HG03558 (cell line): ENCODE data around the gene LMX1B.

ENCODE experiments used
- ATAC-seq: cut with Tn5 transposase; IDR thresholded peaks from one replicate; pipeline ENCODE4 v1.9.1; 2021; ENCODE audit warnings: moderate number of reproducible peaks; ENCODE audit not compliant: unreplicated experiment; ENCODE audit errors: extremely low read depth

Gene LMX1B

DNA sequence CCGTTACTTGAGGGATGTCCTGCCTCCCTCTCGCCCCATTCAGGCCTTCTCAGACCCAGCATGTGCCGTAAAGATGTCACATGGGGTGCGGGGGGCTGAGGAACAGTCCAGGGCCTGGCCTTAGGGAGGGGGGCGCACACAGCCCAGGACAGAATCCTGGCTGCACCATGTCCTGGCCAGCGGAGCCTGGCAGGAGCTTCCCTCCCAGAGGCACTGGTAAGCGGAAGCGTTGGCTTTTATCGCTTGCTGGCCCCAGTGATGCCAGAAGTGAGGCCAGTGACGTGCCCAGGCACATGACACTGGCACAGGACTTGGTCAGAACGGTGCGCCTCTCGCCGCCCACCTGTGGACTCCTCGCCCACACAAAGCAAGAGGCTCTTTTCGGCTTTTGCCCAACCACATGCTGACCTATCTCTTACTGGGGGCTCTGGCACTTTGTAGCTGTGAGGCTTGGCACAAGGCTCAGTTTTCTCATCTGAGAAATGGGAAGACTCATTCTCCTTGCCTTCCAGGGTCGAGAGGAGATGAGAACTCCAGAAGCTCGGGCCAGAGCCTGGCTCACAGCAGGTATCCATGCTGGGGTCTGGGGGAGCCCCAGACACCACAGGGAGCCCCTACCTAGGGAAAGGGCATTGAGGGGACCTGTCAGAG lies 59.0 kb downstream of the LMX1B start:
- no peak for ATAC-seq

DNA sequence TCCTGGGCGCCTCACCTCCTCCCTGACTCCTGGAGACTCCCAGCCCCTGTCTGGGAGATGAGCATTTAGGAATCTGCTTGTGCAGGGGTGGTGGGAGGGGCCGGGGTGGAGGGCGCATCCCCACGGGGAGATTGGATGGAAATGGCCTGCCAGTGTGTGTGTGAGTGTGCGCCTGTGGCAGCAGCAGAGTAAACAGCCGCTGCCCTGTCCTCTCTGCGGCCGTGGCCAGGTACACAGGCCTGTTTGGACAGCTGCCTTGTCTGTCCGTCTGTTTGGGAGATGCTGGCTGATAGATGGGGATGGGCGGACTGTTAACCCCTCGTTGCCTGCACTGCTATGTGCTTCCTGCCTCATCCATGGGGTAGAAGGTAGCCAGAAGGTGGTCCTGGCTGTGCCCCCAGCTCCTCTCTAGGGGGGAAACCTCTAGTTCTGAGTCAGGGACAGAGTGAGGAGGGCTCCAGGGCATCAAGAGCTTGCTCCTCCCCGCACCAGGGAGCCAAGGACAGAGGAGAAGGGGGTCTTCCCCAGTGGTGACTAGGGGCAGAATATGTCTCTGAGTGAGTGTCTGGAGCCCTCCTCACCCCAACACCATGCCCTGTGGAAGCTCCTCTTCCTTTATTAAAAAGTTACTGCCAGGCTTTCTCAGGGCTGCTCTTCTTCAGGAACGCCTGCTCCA lies 60.1 kb downstream of the LMX1B start:
- ATAC-seq = no peak

DNA sequence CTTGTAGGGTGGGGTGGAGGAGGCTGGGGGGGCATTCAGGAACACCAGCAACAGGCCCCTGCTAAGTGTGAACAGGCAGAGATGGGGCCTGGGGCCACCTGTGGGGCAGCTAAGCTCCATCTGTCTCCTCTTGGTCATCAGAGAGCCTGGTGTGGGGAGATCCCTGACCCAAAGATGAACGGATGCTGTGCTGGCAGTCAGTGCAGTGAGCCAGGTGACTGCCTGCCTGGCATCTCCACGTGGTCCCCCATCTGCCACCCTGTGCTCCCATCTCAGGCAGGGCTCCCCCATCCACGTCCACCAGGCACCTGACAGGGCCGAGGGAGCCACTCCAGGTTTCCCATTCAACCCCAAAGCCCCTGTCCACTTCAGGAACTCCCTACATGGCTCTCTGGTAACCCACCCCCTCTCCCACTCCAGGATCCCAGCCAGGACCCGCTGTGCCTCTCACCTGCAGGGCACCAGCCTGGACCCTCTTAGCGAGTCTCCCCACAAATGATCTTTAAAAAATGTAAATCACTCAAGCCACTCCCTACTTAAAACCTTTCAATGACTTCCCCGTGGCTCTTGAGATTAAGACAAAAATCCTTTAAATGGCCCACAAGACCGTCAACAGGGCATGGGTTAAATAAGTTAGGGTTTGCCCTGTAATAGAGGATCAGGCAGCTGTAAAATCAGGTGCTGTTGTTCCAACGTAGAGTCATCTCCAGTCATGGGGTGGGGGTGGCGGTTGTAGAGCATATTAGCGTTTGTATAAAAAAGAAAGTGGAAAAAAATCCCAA lies 60.8 kb downstream of the LMX1B start:
- ATAC-seq = no peak

DNA sequence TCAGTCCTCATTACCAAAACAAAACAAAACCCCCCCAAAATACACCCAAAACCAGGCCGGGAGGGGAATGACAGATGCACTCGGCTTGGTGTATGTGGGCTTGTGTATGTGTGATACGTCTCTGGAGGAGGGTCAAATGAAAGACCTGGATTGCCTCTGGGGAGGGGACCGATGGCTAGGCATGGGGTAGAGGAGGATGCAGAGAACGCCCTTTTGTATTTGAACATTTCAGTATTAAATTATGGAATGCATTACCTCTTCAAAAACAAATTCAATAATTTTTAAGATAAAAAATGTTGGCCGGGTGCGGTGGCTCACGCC lies 61.4 kb downstream of the LMX1B start:
- no peak for ATAC-seq

DNA sequence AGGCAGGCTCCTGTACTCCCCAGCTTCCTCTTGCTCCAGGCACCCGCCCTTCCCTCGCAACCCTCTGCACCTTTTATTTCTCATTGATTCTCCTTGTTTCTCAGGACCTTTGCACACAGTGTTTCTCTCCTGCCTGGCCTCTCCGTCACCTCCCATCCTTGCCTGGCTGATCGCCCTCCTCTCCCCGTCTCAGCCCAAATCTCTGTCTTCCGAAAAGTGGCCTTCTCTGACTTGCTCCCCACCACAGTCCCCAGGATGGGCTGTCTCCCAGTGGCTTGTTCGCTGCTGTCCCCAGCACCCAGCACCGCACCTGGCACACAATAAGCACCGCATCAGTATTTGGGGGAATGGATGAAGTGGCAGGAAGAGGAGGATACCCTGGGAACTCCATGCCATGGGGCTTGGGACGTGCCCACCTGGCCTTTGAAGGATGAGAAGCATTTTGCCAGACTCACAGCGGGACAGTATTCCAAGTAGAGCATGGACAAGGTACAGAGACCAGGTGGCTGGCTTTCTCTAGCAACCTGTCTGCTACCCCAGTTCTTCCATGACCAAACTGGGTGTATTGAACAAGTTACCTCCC lies 62.5 kb downstream of the LMX1B start:
- no peak for ATAC-seq

DNA sequence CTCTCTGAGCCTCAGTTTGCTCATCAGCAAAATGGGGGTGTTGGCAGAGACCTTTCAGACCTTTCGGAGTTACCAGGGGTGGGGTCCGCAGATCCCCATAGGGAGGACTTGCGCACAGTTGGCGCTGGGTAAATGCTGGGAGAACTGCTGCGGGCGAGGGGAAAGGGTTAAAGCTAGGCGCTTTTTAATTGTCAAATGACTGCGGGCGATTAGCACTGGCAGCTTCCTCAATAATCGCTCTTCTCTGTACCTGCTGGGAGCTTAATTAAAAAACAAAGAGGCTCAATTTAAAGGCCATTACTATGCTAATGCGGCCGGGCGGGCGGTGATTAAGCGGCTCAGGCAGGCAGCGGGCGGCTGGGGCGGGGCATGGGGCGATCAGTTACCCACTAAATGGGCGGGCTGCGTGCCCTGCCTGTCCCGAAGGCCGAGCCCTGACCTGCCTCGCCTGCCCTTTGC lies 63.0 kb downstream of the LMX1B start:
- ATAC-seq = no peak

DNA sequence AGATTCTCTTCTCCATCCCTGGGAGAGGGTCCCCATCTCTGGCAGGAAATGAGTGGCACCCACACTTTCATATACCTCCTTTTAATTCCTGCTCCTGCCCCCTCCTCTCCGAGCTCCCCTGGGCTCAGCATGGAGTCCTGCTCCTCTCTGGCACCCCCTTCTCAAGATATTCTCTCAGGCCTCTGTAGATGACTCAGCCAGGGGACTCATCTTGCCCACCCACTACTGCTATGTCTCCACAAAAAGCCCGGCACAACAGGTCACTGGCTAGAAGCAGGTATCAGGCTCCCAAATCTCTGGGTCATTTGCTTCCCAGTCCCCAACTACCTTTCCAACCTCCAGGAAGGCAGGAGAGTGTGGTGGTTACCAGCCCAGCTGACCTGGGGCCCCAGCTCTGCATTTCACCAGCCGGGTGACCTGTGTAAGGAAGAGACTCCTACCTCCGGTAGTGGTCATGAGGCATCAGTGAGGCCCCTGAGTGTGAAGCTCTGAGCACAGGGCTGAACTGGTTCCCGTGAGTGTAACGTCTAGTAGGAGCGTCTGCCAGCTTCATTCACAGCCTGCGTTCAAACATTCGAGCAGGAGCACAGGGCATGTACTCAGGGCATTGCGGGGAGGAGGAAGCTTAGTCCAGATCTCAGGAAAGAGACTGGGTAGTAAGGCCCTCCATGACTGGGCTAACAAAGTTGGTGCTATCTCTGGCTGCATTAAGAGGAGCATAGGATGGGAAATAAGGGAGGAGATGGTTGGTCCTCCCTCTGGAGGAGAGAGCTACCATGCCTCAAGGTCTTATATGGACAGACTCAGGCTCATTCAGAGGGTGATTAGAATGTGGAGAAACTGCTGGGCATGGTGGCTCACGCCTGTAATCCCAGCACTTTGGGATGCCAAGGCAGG lies 63.7 kb downstream of the LMX1B start:
- no peak for ATAC-seq

DNA sequence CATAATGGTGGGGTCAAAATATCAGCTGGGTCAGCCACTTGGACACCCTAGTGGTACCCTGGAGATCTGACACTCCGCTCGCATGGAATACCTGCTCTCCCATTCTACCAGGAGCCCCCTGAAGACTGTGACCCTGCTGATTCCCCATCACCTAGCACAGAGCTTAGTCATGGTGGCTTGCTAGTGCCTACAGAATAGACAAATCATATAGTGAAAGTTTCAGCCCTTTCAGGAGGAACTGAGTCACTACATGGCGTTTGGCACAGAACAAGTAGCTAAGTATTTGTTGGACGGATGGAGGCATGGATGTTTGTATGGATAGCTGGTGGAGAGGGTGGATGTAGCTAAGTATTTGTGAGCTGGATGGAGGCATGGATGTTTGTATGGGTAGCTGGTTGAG lies 65.3 kb downstream of the LMX1B start:
- no peak for ATAC-seq

DNA sequence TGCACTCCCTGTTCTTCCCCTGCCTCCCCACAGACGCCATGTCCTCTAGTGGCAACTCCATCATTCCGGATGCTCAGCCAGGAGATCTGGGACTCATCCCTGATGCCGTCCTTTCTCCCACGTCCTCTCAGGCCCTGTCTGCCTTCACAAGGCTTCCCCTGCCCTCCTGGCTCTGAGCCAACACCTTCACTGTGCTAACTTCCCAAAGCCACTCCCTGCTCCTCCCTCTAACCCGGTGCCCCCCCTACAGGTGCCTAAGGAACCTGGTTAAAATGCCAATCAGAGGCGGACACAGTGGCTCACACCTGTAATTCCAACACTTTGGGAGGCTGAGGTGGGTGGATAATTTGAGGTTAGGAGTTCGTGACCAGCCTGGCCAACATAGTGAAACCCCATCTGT lies 67.6 kb downstream of the LMX1B start:
- no peak for ATAC-seq

DNA sequence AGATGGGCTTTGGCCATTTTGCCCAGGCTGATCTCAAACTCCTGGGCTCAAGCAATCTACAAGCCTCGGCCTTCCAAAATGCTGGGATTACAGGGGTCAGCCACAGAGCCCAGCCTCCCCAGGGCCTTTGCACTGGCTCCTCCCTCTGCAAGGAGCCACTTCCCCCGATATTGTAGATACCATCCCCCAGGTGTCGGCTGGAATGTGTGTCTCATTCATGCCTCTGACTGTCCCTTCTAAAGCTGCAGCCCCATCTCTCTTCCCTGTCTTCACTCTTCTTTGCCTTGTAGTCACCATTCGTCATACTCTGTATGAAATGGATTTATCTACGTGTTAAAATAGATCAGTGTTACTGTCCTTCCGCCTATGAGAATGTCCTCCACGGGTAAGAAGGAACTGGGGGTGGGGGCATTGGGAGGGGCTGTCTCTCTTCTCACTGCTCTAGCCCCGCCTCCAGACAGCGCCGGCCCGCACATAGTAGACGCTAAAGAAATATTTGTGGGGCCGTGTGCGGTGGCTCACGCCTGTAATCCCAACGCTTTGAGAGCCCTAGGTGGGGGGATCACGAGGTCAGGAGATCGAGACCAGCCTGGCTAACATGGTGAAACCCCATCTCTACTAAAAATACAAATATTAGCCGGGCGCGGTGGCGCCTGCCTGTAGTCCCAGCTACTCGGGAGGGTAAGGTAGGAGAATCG lies 68.5 kb downstream of the LMX1B start:
- no peak for ATAC-seq

DNA sequence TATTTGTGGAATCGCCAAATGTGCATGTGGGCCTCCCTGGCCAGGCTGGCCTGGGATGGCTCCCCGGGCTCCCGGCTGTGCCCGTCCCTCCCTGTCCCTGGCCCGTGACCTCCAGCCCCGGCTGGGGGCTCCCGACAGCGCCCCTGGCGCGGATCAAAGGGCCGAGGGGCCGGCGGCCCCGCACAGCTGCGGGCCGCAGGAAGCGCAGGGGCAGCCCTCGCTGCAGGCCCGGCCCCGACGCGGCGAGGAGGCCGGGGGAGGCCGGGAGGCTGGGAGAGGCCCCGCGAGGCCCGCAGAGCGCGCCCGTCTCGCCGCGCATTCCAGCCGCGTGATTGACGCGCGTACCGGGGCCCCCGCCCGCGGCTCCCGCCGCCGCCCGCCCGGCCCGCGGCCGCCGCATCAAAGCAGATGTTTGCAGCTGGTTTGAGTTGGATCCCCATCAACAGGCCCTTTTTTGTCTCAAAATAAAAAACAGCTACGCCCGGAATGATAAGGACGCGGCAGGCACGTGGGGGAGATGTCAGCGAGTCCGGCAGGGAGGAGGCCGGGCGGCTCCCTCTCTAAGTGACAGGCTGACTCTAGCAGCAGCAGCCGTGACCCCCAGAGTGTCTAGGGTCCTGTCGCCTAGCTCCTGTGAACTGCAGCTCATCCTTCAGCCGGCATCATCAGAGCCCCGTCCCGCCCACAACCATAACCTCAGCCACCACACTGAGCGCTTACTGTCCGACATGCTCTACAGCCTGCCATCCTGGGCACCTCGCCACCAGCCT lies 69.4 kb downstream of the LMX1B start:
- ATAC-seq = no peak

DNA sequence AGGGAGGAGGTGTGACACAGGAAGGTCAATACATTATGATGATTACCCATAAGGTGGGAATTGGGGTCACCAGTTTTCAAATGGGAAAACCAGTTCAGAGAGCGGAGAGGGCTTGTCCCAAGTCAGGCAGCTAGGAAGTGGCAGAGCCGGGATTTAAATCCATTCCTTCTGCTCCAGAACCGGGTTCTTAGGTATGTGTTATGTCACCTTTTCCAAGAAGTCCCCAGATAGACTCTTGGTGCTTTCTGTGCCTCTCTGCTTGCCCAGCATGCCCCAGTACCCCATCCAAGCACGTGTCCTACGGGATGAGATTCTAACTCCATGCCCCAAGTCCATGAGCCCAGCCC lies 69.9 kb downstream of the LMX1B start:
- no peak for ATAC-seq

DNA sequence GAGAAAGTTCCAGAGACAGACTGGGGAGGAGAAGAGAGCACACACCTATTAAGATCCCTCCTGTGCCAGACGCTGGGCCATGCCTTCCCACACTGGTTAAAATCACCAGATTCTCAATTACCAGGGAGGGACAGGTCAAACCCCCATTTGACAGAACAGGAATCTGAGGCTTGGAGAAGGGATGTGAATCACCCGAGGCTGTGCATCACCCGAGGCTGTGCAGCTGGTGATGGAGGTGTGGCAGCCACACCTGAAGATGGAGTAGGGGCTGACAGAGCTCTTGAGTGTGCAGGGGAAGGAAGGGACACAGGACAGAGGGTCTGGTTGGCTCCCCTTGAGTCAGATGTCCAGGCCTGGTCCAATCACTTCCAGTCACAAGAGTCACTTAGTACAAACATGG lies 70.6 kb downstream of the LMX1B start:
- ATAC-seq = no peak

DNA sequence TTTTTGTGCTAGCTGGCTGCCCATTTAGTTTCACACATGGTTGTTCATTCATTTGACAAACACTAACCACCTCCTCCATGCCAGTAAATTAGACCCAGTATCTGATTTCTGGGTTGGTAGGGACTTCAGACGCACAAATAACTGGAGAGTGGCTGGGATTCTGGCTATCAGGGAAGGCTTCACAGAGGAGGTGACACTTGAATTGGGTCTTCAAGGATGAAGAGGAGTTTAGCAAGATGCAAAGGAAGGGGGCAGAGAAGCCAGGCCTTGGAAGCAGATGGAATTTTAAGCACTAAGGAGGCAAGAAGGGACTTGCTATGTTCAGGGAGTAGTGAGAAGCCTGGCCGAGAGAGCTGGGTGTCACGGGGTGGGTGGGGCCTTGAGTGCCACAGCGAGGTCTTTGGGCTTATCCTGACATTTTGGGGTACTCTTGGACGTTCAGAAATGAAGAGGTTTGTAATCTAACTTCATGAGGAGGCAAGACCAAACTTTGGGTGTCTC lies 71.3 kb downstream of the LMX1B start:
- ATAC-seq = no peak

DNA sequence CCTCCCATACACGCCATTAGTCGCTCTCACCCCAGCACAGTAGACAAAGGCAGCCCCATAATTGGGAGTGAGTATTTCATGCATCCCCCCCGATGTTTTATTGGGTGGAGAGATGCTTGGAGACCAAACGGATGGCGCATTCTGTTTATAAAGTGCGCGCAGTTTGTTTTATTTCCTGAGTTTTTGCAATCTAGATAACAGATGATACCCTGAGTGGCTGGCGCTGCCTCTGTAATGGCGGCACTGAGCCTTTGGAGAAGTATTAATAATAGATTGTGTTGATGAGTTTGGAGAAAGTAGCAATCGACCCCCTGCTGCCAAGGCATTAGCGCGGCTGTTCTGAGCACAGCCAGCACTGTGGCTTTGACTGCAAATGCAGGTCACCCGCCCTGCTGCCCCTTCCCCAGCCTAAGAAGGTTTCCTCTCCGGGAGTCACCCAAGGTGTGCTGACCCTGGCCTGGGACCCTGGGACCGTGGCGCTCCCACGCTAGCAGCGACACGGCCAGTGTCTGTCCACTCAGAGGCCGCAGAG lies 74.3 kb downstream of the LMX1B start:
- ATAC-seq = no peak

DNA sequence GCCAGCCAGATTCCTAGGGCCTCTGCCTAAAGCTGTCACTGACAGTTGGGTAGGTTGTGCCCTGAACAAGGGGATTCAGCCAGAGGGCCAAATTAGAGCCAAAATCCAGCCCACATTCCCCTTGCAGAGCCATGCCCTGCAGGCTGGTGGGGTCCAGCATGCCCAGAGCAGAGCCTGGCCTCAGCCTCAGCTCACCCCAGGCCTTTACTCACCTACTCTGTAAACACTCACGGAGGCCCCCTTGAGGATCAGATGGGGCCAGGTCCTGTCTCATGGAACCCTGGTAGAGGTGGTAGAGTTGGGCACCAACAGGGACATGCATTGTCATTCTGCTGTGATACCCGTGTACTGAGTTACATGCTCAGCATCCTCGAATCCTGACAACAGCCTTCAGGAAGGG lies 74.9 kb downstream of the LMX1B start:
- no peak for ATAC-seq

DNA sequence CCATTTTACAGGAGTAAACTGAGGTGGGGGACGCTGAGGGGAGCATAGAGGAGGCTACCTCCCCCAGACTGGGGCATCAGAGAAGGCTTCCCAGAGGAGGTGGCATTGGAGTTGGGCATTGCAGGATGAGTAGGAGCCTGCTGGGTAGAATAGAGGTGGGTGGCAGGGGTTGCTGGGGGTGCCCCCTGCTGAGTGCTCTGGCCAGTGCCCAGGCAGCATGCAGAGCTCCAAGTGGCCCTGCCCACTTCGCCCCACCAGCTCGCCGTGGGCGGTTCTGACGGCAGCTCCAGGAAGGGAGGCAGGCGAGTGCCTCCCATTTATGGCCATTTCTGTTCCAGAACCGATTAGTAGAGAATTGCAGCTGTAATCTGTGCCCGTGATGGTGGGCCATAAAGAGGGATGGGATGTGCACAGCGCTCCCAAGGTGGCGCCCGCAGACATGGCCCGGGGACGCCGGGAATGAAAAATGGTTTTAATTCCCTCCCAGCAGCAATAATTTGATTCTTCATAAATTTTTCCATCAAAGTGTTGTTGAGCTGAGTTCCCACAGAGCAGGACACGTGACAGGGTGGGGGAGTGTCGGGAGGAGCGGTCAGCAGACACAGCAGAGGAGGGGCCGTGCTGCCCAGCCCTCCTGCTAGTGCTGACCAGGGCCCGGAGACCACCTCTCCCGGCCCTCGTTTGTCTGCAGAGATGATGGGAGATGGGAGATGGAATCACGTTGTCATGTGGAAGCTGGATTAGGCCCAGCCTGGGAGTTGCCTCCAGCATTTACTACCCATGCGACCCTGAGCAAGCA lies 75.5 kb downstream of the LMX1B start:
- ATAC-seq = no peak
